ENCODE measurements around the gene FCHSD2. TPM values are rescaled to one million over a fixed set of nuclear protein-coding genes. Genes with fewer than 3 reads are reported as not detected.

The FCHSD2 gene
- total and polyA plus RNA-seq, 2 of the 13 experiments (the other 11 are each of a cell fraction or from before 2014, with no cell fraction given) = 20.5 to 24.8 TPM

DNA sequence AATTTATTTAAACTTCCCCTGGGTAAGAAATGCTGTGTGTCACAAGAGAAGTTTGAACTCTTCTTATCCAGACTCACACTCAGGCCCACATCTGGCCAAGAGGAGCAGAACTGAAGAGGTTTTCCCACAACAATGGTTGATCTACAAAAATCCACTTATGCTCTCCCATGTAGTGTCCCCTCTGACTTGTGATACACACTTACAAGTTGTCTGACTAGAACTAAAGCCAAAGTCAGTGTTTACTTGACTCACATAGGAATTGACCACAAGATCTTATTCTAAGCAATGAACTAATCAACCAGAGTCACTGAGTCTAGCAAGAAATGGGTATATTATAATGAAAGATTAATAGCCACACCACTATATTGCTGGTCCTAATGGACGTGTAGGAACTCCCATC is 194.9 kb downstream of the FCHSD2 start:
- TF ChIP-seq JUNB (CRISPR knock-in tag; IDR thresholded peaks at IDR 0.05; ENCODE audit: borderline replicate concordance) (no peak), FOSL1 (CRISPR knock-in tag; IDR thresholded peaks at IDR 0.05; ENCODE audit: borderline replicate concordance) (no peak)
- no peak overlapping the region for H3K9ac ChIP-seq (ENCODE audit: insufficient read depth, low read depth, low read length)
- in situ Hi-C loops (cut with HindIII; ENCODE audit: extremely low pct_ligation_motif_present, low pct_unique_long_range_greater_than_20kb) (no loop called here), intact Hi-C loops (cut with micrococcal nuclease; ENCODE audit: unreplicated experiment) (no loop called here)
- no TSS peak for BruUV-seq (replicated peaks)
- H3K27me3 ChIP-seq (ENCODE audit: control insufficient read depth in 1 of 2, insufficient read depth in 2 of 2, low read length in 2 of 2) = no peaks in the 10 kb centered on the region
- POLR2A ChIA-PET = no interaction called here
- H3K27ac ChIP-seq (ENCODE audit: extremely low read length, insufficient read depth, low read length) = no peak overlapping the region
- H3K4me1 ChIP-seq (ENCODE audit: insufficient read depth, low read length) = no peaks in the 10 kb centered on the region
- no peak overlapping the region for H3K4me2 ChIP-seq (ENCODE audit: low read depth, low read length)
- DNase-seq (ENCODE audit: low spot score) (no peak), FAIRE-seq (no peak), ATAC-seq (no peak)
- H2AFZ ChIP-seq (ENCODE audit: low read length) = no peak overlapping the region
- H3K36me3 ChIP-seq (replicated peaks in 1 of 2; ENCODE audit: control insufficient read depth in 1 of 2, insufficient read depth in 2 of 2, low read length in 2 of 2) = peaks cover 0 to 6% of the 10 kb centered on the region in 2 experiments; a peak in 1 of 5 replicates
- CTCF ChIA-PET (ENCODE audit: low intra/inter-chr PET ratio, low total read pairs) = no interaction called here
- peaks cover 4% of the 10 kb centered on the region for H3K79me2 ChIP-seq (ENCODE audit: insufficient read depth, low read length)
- no peaks in the 10 kb centered on the region for H3K9me3 ChIP-seq (ENCODE audit: low read length)
- H3K4me3 ChIP-seq (replicated peaks in 1 of 3; ENCODE audit: insufficient read depth in 1 of 3, low read depth in 2 of 3, low read length in 3 of 3) = no peak overlapping the region
- 97% methylated on average over 1 of the region's 1 CpG for WGBS (ENCODE audit: low lambda C conversion rate)
- no peaks in the 10 kb centered on the region for H4K20me1 ChIP-seq (ENCODE audit: insufficient read depth, low read length)

GRCh38 chr11:72943664-72944063 is 198.5 kb downstream of the FCHSD2 start:
- Histone ChIP-seq H3K4me3 (replicated peaks in 1 of 3; ENCODE audit: insufficient read depth in 1 of 3, low read depth in 2 of 3, low read length in 3 of 3) (no peak overlapping the region), H2AFZ (ENCODE audit: low read length) (no peak overlapping the region), H3K9ac (ENCODE audit: insufficient read depth, low read depth, low read length) (no peak overlapping the region), H3K36me3 (replicated peaks in 1 of 2; ENCODE audit: control insufficient read depth in 1 of 2, insufficient read depth in 2 of 2, low read length in 2 of 2) (peaks cover 0 to 15% of the 10 kb centered on the region in 2 experiments), H3K9me3 (ENCODE audit: low read length) (no peaks in the 10 kb centered on the region), H3K27me3 (ENCODE audit: control insufficient read depth in 1 of 2, insufficient read depth in 2 of 2, low read length in 2 of 2) (no peaks in the 10 kb centered on the region), H4K20me1 (ENCODE audit: insufficient read depth, low read length) (no peaks in the 10 kb centered on the region), H3K79me2 (ENCODE audit: insufficient read depth, low read length) (peaks cover 4% of the 10 kb centered on the region), H3K4me2 (ENCODE audit: low read depth, low read length) (no peak overlapping the region), H3K4me1 (ENCODE audit: insufficient read depth, low read length) (no peaks in the 10 kb centered on the region), H3K27ac (ENCODE audit: extremely low read length, insufficient read depth, low read length) (no peak overlapping the region)
- ChIA-PET POLR2A (no interaction called here), CTCF (ENCODE audit: low intra/inter-chr PET ratio, low total read pairs) (no interaction called here)
- DNase-seq (ENCODE audit: low spot score) = no peak
- 87% methylated on average over 1 of the region's 1 CpG for WGBS (ENCODE audit: low lambda C conversion rate)
- in situ Hi-C loops (cut with HindIII; ENCODE audit: extremely low pct_ligation_motif_present, low pct_unique_long_range_greater_than_20kb) = no loop called here
- TF ChIP-seq SP1 (IDR thresholded peaks at IDR 0.05) (no peak), SP1 (CRISPR knock-in tag; IDR thresholded peaks at IDR 0.05) (no peak), SIN3A (IDR thresholded peaks at IDR 0.05; ENCODE audit: borderline replicate concordance, low read depth, low read length) (no peak), HNF4G (IDR thresholded peaks at IDR 0.05; ENCODE audit: borderline replicate concordance, low read depth, low read length) (no peak), HNF4G (CRISPR knock-in tag; IDR thresholded peaks at IDR 0.05; ENCODE audit: borderline replicate concordance, low read depth) (no peak), ZNF598 (CRISPR knock-in tag; IDR thresholded peaks at IDR 0.05; ENCODE audit: borderline replicate concordance) (no peak), PHF8 (CRISPR knock-in tag; IDR thresholded peaks at IDR 0.05) (no peak), ARHGAP35 (CRISPR knock-in tag; IDR thresholded peaks at IDR 0.05; ENCODE audit: borderline replicate concordance) (no peak), FOXC1 (CRISPR knock-in tag; IDR thresholded peaks at IDR 0.05; ENCODE audit: borderline replicate concordance) (no peak), DNMT1 (CRISPR knock-in tag; IDR thresholded peaks at IDR 0.05) (no peak), HMG20A (CRISPR knock-in tag; IDR thresholded peaks at IDR 0.05; ENCODE audit: borderline replicate concordance) (no peak), HOXA3 (CRISPR knock-in tag; IDR thresholded peaks at IDR 0.05) (no peak), KDM6A (CRISPR knock-in tag; IDR thresholded peaks at IDR 0.05; ENCODE audit: low read depth) (no peak)
- ATAC-seq = no peak
- BruUV-seq (replicated peaks) = no TSS peak
- intact Hi-C loops (cut with micrococcal nuclease; ENCODE audit: unreplicated experiment) = no loop called here
- FAIRE-seq = no peak
